GM12864 (cell line): ENCODE measurements around the gene EED.
"Not testable (repeated sequence)": the region's sequence is repeated elsewhere in the genome, so short reads cannot be mapped to it uniquely, and the experiment has no call there.

ENCODE experiments used
- DNase-seq: peaks from one replicate; pipeline ENCODE4 v3.0.0-alpha.2; 2011; ENCODE audit warnings: low read depth
- H3K4me3 ChIP-seq: 2 replicates; pipeline ENCODE4 v1.5.1; 2011; ENCODE audit warnings: mild to moderate bottlenecking, low read depth, low read length, control low read depth
- CTCF ChIP-seq: IDR thresholded peaks from 2 replicates; pipeline ENCODE4 v1.5.1; 2011; ENCODE audit warnings: low read depth, mild to moderate bottlenecking, moderate library complexity, low read length, control low read depth, inconsistent platforms; ENCODE audit errors: missing control alignments

EED gene

GRCh38 chr11:86218125-86219084, 26.1 kb upstream of the EED start:
- DNase-seq = peak; percentile 77
- H3K4me3 ChIP-seq = peak overlapping the region; percentile 5; the same call in 1 of the 2 replicates
- peak; percentile 92 for TF ChIP-seq CTCF

GRCh38 chr11:86219311-86220193, 25.0 kb upstream of the EED start:
- DNase-seq = peak; percentile 70
- H3K4me3 ChIP-seq = no peak overlapping the region; the same call in 1 of the 2 replicates
- TF ChIP-seq CTCF = no peak

GRCh38 chr11:86220653-86221052, 23.9 kb upstream of the EED start:
- H3K4me3 ChIP-seq = no peak overlapping the region
- no peak for TF ChIP-seq CTCF
- no peak for DNase-seq

- H3K4me3 ChIP-seq = no peak overlapping the region
- no peak for DNase-seq
- TF ChIP-seq CTCF = no peak
Observed at GRCh38 chr11:86222081-86222480, 22.5 kb upstream of the EED start.

GRCh38 chr11:86224575-86224974, 20.0 kb upstream of the EED start:
- DNase-seq, H3K4me3 ChIP-seq: not testable (repeated sequence)

GRCh38 chr11:86225344-86225743, 19.2 kb upstream of the EED start:
- not testable (repeated sequence) for DNase-seq, H3K4me3 ChIP-seq

- DNase-seq = no peak
- H3K4me3 ChIP-seq = no peak overlapping the region
- no peak for TF ChIP-seq CTCF
Observed at GRCh38 chr11:86228269-86229038, 16.1 kb upstream of the EED start.

- H3K4me3 ChIP-seq, DNase-seq: not testable (repeated sequence)
Observed at GRCh38 chr11:86229039-86229330, 15.6 kb upstream of the EED start.
